GM18867 (cell line): ENCODE results near the gene PROSER2.
"Not testable (repeated sequence)": the region's sequence is repeated elsewhere in the genome, so short reads cannot be mapped to it uniquely, and the experiment has no call there.

Experiments
- ATAC-seq: cut with Tn5 transposase; IDR thresholded peaks from one replicate; pipeline ENCODE4 v1.9.1; 2021; ENCODE audit warnings: mild to moderate bottlenecking, moderate library complexity; ENCODE audit not compliant: unreplicated experiment

Gene PROSER2

DNA sequence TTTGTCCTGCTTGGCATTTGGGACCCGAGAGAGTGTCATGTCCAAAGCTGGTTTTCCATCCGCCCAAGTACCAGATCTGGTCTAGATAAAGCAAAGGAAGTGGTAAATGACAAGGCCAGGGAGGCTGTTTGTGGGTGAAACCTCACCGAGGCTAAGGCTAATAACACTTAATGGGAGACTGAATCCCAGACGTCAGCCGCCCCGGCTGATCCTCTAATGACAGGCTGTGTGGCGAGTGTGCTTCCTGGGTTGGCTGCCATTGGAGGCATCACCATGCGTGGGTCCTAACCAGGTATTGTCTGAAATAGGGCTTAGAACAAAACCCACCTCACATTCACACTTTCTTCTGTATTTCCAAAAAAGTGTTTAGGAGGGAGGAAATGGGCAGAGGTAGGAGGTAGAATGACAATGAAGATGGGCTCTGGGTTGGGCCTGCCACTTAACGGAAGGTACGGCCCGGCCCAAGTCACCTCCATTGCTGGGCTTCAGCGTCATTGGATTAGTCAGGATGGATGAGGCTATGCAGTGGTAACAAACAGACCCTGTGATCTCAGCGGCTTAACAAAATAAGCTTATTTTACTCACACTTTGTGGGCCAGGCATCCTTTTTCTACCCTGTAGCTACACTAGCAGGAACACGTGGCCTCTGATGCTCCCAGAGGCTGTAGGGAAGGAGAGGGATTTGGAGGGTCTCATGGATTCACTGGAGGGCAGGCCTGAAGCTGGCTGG lies 59.7 kb downstream of the PROSER2 start:
- ATAC-seq, result no peak

DNA sequence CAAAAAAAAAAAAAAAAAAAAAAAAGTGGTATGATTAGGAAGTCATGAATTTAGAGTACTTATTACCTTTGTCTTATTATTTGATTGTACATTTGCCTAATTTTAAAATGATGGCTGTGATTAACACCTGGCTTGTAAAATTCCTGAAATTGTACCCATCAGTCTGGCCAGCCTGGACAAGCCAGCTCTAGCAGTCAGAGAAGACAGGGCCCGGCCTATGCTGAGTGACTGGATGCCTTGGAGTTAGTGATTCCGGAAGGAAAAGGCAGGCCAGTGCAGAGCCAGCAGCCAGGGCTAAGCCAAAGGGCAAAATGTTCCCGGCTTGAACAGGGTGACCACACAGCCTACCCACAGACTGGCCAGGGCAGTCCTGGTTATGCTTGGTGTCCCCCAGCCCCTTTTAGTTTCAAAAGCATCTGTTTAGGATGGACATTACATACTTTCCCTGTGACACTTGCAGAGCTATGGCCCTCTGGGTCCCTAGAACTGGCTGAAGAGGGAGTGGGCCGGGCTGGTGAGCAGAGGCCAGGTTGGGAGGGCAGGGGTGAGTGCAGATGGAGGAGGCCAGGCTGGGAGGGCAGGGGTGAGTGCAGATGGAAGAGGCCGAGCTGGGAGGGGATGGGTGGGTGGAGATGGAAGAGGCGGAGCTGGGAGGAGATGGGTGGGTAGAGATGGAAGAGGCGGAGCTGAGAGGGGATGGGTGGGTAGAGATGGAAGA lies 61.7 kb downstream of the PROSER2 start:
- ATAC-seq, result no peak

DNA sequence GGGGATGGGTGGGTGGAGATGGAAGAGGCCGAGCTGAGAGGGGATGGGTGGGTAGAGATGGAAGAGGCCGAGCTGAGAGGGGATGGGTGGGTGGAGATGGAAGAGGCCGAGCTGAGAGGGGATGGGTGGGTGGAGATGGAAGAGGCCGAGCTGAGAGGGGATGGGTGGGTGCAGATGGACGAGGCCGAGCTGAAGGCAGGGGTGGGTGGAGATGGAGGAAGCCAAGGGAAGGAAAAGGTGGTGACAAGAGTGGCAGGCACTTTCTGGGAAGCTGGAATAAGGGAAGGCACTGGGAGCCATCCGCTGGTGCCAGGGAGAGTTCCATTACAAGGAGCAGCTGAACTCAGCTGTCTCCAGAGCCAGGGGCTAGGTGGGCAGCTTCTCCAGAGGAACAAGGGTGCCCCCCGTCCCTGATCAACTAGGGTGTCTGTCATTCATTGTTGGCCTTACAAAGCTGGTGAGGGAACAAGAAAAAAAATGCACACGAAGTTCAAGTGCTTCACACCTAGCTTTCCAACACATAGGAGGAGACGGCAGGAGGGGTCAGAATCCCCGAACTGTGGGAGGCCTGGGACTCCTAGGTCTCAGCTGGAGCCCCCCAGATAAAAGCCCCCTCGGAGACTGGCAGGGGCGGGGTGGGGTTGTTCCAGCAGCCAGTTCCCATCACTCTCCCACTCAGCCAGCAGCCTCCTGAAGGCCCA lies 62.4 kb downstream of the PROSER2 start:
- ATAC-seq, result no peak

DNA sequence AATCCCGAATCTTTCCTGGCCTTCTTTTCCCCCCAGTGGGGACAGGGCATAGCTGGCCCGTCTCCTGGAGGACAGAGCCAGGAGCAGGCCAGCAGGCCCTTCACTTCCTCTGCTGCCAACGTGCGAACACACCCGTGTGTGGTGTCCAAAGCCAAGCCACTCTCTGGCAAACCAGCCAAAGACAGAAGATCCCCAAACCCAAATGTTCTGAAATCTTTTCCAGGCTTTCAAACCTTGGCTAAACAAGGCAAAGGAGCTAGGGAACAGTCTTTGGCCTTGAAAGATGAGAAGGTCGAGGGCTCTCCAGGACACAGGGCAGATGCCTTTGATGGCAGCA lies 63.0 kb downstream of the PROSER2 start:
- ATAC-seq, result no peak

DNA sequence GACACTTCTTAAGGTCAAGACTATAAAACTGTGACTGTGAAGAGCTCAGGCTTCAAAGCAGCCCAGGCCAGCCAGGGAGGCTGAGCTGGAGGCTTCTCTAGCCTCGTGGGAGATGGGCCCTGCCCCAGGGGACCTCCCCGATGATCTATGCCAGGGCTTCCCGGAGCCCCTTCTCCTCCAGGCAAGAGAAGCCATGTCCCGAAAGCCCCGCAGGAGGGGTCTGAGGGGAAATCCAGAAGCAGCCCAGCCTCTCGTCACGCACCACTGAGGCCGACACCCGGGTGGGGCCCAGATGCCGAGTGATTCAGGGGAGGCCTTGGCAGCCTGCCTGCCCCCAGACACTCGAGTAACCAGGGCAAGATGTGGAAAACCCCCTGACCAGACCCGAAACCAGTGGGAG lies 63.7 kb downstream of the PROSER2 start:
- no peak for ATAC-seq

DNA sequence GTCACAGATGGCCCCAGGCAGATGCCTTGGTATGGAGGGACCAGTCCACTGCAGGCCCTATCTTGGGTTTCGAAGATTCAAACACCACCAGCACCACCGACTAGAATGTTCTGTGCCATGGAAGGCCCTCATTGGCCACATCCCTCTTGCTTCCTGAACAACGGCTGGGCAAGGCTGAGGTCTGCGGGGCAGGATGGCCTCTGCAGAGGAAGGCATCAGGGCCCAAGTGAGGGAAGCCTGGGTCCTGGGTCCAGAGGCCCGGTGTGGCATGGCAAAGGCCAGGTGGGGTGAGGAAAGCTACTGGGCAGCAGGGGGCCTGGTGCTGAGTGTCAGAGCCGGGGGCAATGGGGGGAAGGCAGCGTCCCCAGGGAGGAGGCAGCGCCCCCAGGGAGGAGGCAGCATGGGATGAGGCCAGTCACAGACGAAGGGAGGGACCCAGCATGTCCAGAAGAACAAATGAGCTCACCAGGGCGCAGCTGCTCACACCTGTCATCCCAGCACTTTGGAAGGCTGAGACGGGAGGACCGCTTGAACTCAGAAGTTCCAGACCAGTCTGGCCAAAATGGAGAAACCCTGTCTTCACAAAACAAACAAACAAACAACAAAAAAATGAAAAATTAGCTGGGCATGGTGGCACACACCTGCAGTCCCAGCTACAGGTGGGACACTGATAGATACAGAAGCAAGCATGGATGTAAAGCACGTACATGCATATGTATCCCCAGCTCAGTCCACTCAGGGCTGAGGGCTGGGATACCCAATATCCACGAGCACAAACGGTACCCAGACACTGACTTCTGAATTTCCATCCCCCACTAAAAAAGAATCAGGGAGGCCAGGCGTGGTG lies 64.4 kb downstream of the PROSER2 start:
- ATAC-seq, result no peak

DNA sequence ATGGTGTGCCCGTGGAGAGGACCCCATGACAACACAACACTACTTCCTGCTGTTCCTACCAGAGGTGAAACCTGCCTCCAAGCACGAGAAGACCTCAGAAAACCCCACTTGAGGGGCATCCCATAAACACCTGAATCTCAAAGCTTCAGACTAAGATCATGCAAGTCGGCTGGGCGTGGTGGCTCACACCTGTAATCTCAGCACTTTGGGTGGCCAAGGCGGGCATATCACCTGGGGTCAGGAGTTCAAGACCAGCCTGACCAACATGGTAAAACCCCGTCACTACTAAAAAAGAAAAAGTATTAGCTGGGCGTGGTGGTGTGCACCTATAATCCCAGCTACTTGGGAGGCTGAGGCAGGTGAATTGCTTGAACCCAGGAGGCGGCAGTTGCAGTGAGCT lies 66.1 kb downstream of the PROSER2 start:
- not testable (repeated sequence) for ATAC-seq

DNA sequence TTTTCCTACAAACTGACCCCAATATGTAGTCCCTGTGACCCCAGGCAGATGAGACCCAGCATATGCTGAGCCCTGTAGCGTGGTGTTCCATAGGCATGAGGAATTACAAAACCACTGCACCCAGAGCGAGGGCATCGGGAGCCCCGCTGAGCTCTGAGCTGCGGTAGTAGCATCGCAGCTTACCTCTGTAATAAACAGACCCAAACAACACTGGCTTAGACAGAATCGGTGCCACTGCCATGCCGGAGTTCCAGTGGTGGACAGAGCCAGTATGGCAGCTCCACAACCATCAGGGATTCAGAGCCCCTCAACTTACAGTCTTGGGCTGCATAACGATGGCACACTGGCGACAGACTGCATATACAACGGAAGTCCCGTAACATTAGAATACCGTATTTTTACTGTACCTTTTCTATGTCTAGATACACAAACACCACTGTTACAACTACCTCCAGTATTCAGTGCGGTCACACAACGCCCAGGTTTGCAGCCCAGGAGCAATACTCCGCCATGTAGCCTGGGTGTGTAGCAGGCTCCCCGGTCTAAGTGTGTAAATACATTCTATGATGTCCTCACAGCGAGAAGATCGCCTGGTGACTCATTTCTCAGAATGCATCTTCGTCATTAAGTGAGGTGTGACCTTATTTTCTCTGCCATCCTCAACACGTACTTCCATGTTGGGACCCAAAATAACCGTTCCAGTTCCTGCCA lies 68.8 kb downstream of the PROSER2 start:
- ATAC-seq, result no peak

DNA sequence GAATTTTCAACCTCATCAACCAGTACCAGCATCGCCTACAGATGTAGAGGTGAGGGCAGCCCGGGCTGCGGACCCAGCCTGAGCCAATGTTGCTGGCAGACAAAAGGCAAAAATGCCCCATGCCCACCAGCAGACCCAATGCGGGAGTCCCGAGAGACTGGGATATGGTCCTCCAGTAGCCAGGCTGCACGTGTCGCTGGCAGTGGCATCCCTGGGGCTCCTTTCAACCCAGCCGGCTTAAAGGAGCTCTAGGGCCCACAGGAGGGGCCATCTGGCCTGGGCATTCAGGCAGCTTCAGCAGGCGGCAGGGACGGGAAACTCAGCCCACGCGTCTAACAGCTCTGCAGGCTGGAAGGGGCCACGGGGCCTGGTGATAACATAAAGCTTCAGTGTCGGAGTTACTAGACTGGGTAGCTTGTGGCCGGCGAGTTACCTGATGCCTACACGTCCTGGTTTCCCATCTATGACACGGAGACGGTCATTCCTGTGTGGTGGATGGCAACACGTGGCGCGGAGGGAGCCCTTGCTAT lies 70.7 kb downstream of the PROSER2 start:
- no peak for ATAC-seq

DNA sequence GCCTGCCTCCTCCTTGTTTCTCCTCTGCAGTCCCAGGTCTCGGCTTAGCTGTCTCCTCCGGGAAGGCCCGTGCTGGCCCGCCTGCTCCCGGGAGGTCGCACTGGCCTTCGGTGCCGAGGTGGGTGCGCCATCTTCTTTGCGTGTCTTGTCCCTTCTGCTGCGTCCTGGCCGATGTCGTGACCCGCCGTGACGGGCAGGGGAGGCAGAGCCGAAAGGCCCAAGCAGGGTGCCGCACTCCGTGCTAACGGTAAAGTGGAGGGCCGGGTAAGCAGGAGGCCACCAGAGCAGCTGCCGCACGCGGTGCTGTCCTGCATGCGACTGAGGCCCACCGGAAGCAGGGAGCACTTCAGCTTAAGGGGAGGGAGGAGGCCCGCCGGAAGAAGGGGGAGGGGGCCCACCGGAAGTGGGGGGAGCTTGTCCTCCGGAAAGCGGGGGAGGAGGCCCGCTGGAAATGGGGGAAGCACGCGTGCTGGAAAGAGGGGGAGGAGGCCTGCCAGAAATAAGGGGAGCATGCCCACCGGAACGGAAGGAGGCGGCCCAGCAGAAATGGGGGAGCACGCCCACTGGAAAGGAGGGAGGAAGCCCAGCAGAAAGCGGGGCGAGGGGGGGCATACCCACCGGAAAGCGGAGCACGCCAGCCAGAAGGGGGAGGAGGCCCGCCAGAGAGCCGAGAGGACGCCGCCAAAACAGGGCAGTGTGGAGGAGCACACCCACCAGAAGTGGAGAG lies 71.4 kb downstream of the PROSER2 start:
- ATAC-seq, result no peak

DNA sequence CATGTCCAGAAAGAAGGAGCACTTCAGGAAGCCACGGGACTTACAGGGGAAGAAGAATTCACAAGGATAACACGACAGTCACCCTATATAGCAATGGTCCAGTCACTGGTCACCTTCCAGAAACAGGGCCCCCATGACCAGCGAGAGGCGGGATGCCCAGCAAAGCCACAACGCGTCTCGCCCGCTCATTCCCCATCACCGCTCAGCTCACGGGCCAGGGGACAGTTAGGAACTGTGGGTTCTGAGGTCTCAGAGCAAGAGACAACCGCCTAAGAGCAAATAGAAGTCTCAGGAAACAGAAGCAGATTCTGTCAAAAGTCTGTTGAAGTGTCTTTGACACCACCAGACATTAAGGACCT lies 71.9 kb downstream of the PROSER2 start:
- no peak for ATAC-seq

DNA sequence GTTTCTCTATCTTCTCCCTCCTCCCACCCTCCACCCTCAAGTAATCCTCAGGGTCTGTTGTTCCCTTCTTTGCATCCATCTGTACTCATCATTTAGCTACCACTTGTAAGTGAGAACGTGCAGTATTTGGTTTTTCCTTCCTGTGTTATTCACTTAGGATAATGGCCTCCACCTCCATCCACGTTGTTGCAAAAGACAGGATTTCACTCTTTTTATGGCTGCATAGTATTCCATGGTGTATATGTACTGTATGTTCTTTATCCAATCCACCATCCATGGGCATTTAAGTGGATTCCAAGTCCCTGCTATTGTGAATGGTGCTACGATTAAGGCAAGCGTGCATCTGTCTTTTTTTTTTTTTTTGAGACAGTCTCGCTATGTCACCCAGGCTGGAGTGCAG lies 72.4 kb downstream of the PROSER2 start:
- no peak for ATAC-seq

DNA sequence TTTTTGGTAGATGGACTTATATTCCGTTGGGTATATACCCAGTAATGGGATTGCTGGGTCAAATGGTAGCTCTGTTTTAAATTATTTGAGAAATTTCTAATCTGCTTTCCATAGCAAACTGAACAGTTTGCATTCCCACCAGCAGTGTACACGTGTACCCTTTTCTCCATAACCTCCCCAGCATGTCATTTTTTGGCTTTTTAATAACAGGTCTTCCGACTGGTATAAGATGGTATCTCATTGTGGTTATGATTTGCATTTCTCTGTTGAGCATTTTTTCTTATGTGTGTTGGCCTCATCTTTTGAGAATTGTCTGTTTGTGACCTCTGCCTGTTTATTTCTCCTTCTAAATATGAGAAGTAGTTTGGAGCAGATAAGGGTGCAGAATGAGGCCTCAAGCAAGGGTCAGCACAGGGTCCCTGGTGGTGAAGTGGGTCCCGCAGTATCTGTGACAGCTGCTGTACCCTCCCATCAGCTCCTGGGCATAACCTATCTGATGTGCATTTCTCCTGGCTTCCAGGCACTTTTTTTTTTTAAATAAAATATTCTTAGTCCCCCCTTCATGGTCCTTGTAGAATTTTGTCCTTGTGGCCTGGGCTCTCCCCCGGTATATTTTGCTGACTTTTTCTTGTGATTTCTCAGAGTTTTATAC lies 73.5 kb downstream of the PROSER2 start:
- ATAC-seq, result no peak

DNA sequence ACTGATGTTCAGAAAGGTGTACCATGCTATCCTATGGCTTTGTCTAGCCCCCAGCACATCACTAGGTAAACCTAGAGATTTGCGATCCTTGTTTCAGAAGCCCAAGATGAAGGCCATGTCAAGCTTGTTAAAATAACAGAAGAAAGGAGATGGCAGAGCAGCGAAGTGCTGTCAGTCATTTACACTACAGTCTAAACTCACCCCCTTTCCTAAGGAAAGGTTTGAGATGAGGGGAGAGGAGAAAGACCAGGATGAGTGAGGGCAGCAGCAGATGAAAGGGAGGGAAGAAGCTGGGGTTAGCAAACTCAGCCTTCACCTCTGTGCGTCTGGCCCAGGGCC lies 74.8 kb downstream of the PROSER2 start:
- ATAC-seq, result no peak

DNA sequence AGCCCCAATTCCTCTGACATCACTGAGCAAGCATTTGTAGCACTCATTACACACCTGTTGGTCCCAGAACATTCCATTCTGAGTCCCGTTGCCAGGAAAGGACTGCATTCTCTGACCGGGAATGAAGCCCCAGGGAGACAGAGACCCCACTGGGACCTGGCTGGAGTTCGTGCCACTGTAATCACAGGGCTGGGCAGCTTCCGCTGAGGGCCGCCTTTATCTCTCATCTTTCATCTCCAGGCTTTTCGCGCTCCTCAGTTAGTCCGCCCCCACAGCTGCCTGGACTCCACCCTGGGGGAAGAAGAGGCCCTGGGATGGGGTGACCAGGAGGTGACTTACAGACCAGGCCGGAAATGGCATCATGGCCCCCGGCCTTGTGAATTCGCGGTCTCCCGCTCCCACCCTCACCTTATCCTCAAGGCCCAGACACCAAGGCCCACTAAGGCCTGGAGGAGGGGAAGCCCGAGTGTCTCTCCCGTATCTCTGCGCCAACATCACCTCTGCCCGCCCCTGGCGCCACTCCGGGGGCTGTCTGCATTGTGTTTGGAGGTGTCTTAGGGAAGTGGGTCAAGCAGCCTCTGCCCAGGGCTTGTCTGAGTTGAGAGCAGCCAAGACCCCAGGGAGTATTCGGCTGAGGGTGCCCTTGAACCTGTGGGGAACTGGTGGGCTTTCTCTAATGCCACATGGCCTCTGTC lies 75.4 kb downstream of the PROSER2 start:
- no peak for ATAC-seq

DNA sequence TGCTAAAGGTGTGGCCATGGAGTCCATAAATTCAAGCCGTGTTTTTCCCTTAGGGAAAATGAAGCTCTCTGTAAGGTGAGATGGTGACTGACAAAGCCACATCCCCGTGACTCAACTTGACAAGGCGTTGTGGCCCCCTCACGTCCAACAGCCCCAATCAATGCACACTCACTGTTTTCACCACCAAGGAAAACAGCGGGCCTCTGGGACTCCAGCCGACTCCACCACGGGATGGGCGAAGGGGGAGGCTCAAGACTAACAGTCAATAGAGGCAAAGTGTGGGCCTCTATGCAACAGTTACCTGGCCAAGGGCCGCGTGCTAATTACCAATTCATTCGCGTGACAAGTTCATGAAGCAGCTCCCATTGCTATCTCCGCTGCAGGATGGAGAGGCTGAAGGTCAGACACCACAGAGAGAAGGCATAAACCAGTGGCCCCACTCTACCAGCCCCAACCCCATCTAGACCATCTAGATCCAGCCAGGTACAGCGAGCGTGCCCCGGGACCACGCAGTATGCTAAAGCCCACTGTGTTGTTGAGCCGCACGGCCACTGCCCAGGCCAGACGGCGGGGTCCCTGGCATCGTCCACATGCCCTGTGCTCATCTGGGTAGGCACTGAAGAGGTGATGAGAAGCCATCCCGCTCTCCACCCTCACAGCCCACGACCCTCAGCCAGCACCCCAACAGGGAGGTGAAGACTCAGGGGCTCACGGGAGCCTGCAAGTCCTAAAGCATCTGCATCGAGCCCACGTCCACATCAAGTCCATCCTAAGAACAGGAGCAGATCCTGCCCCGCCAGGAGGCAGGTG lies 76.1 kb downstream of the PROSER2 start:
- ATAC-seq, result no peak

DNA sequence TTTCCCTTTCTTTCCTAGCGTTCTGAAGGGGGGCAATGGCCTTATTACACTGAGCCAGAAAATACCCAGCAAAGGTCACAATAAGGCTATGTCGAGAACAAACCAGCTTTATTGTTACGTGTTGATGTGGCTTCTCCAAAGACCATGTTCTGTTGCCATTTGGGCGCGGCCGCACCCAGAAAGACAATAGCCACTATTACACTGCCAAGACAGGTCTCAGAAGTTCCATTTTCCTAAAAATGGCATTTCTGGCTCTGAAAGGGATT lies 77.8 kb downstream of the PROSER2 start:
- no peak for ATAC-seq

DNA sequence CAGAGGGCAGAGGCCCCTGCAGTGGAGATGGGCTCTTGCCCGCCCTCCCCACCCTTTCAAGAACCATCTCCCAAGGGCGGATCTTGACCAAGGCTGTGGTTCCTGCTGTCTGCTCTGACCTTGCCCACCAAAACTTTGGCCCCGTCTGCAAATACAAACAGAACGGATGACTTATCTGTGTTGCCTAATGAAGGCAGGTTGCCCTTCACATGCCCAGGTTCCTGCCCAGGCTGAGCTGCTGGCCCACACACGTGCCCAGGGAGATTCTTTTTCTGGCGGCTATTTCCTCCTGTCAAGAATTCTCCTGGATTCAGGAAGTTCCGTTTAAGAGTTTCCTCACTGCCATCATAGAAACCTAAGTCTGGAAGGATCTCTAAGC lies 78.3 kb downstream of the PROSER2 start:
- no peak for ATAC-seq
